GM08714 (cell line): Measurements from ENCODE around the gene CABCOCO1.

ENCODE experiments used
- H3K4me3 ChIP-seq: fragments of 200-500 bp; sonication (Bioruptor generic); 2 replicates; pipeline ENCODE4 v1.5.1; 2014; ENCODE audit warnings: mild to moderate bottlenecking, low read length, inconsistent platforms
- ZNF274 ChIP-seq: IDR thresholded peaks from 2 replicates; pipeline ENCODE4 v1.6.1; 2012; ENCODE audit warnings: mild to moderate bottlenecking, low read depth, low read length

The CABCOCO1 gene

GRCh38 chr10:61792097-61792716 is 129.5 kb downstream of the CABCOCO1 start:
- no peak overlapping the region for H3K4me3 ChIP-seq
- TF ChIP-seq ZNF274 = no peak

DNA sequence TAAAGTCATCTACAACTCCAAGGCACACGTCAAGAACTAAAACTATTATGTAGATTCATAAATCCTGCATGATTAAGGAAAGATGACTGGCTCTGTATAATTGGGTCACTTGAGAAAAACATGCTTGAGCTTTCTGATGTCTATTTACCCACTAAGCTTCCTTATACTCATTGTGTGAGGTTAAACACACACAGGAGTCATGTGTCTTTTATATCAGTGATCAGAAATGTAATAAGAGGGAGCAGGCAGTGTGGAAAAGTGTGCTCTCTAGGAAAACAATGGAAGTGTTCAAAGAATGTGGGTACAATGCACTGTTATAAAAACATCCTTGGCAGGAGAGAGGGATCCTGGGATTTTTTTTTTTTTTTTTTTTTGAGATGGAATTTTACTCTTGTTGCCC is 130.2 kb downstream of the CABCOCO1 start:
- no peak for TF ChIP-seq ZNF274
- H3K4me3 ChIP-seq = no peak overlapping the region

DNA sequence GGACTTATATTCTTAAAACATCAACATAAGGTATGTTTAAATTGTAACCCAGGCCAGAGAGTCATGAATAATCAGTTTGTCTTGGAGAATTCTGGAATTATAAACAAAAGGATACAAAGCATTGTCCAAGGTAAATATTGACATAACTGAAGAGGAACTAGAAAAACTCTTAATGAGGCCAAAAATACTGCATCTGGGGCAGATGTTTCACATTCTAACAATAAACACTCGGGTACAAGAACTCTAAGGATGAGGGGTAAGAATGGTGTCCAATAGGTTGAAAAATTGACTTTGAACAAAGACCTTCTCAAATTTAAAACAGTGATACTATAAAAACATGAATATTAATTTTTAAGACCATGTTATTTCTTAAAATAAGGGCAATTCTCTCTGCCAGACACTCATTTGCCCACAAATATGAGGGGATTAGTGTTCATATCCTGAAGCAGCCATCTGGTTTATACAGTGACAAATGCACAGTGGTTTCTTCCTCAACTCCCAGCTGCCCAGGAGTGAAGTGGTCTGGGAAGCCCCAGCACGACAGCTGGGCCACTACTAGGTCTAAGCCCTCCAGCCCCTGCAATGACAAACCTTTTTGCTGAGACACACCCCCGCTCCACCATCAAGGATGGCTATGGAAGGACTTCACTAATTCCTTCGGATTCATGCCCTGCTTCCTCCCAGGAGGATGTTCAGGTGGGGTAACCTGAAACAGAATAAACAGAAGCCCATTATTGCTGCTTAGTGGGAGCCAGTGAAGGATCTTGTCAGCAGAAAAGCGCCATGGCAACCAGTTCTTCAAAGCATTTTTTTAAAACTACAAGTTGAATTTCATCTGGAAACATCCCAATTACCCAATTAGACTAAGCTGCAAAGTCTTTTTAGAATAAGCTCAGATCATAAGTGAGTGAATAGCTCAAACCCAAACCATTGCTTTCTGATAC is 131.3 kb downstream of the CABCOCO1 start:
- no peak for TF ChIP-seq ZNF274
- H3K4me3 ChIP-seq = no peak overlapping the region

GRCh38 chr10:61795147-61795546 is 132.4 kb downstream of the CABCOCO1 start:
- H3K4me3 ChIP-seq = no peak overlapping the region
- TF ChIP-seq ZNF274 = no peak

DNA sequence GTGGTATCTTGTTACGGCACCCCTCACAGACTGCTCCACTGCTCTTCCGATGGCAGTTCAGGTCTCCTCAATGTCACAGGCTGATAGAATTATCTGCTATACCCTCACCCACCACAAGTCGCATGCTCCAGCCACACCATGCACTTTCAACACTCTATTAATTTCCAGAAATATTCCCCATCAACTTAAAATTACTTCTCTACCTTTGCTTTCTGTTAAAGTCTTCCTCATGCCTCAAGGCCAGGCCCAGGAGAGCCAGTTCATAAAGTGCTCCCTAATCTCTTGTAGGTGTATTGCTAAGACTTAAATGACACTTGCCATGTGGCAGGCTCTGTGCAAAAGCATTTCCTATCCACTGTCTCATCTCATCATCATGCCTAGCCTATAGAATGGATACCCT is 132.8 kb downstream of the CABCOCO1 start:
- no peak for TF ChIP-seq ZNF274

DNA sequence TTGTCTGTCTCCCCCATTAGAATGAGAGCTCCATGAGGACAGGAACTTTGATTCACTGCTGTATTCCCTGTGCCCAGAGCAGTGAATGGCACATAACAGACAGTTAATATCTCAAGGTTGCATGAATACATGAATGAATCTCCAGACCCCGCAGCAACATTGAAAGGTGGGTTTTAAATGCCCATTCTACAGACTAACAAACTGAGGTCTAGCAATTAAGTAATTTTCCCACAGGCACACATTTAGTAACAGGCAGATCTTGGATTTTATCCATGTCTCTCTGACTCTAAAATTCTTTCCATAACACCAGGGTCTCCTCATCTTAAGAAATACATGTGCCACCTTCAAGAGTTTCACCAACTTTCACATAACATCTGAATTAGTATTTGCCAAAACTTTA is 134.1 kb downstream of the CABCOCO1 start:
- no peak overlapping the region for H3K4me3 ChIP-seq
- no peak for TF ChIP-seq ZNF274

More for the DNA sequence above, 132.8 kb downstream of the CABCOCO1 start:
- no peak overlapping the region for H3K4me3 ChIP-seq

DNA sequence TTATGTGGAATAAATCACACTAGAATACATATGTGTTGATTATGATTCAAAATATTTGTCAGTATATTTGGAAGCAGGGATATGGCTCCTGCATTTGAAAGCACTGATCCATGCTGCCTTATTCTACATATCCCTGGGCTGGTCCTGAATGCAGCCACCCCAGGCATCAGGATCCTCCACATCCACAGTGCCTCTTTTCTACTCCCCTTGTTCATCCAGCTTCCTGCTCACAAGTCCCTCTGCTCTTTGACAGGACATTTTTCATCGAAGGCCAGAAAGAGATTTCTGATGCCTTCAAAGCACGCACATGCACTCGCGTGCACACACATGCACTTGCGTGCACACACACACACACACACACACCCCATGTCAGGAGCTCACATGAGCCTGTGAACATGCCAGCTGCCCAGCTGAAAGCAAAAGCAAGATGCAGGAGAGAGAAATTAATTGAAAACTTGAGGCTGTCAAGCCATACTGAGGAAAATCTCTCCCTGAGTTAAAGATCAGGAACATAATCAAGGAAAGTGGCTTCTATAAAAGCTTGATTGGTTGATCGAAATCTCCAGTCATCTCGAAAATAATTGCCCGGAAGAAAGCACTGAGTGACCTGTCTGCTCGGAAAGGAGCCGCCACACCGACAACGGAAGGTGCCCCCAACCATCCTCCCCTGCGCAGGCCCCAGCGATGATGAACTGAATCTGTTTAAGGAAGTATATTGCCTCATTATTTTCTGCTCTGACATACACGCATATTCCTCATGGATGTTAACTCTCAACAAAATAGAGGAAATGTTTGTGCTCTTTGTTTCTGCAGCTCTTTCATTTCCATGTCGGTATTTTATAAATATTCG is 134.8 kb downstream of the CABCOCO1 start:
- no peak for TF ChIP-seq ZNF274
- no peak overlapping the region for H3K4me3 ChIP-seq

- TF ChIP-seq ZNF274 = no peak
- H3K4me3 ChIP-seq = no peak overlapping the region
Observed at GRCh38 chr10:61798713-61799112, 136.0 kb downstream of the CABCOCO1 start.

- H3K4me3 ChIP-seq = no peak overlapping the region
- TF ChIP-seq ZNF274 = no peak
Observed at GRCh38 chr10:61801484-61801883, 138.8 kb downstream of the CABCOCO1 start.

GRCh38 chr10:61803269-61803668 is 140.5 kb downstream of the CABCOCO1 start:
- no peak for TF ChIP-seq ZNF274
- no peak overlapping the region for H3K4me3 ChIP-seq

DNA sequence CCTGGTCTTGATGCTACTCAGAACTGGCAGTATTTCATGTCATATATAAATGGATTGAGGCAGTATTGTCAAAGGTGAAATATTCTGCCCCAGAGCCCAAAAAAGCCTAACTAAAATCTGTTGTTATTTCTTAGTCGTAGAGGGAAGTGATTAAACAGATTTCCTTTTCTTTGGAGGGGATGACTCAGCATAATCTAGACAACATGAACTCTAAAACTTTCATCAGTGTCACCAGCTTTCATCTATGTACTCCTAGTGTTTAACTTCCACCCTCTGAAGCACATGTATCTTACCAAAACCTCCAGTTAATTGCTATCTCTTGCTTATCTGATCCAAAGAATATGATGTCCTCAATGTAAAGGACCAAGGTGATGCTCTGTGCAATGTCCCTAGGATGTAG is 141.7 kb downstream of the CABCOCO1 start:
- no peak overlapping the region for H3K4me3 ChIP-seq
- no peak for TF ChIP-seq ZNF274

GRCh38 chr10:61805091-61805490 is 142.4 kb downstream of the CABCOCO1 start:
- no peak for TF ChIP-seq ZNF274
- no peak overlapping the region for H3K4me3 ChIP-seq

GRCh38 chr10:61810263-61810662 is 147.5 kb downstream of the CABCOCO1 start:
- no peak for TF ChIP-seq ZNF274
- H3K4me3 ChIP-seq = no peak overlapping the region

DNA sequence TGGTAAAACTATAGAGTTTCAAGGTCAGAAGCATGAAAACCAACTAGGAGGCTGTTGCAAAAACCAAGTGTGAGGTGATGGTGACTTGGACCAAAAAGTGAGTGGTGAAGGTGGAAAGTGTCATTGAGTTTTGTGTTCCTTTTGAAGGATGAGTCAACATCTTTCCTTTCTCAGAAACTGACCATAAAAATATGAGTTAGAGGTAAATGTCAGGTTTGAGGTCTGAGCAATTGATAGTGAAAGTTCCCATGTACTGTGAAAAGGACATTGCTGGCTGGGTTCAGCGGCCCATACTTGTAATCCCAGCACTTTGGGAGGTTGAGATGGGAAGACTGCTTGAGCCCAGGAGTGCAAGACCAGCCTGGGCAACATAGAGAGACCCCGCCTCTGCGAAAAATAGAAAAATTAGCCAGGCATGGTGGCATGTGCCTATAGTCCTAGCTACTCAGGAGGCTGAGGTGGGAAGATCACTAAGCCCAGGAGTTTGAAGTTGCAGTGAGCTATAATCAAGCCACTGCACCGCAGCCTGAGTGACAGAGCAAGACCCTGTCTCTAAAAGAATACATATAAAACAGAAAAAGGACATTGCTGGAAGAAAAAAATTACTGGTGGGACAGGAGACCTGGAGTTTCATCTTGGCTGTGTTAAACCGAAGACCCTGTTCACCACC is 149.5 kb downstream of the CABCOCO1 start:
- no peak for TF ChIP-seq ZNF274
- H3K4me3 ChIP-seq = no peak overlapping the region
